K562 (cell line): ENCODE data around the gene LDLR.

Experiments
- CBX2 ChIP-seq: fragments of 200-600 bp; sonication (generic); IDR thresholded peaks from one replicate; pipeline ENCODE4 v1.6.1; 2012; ENCODE audit warnings: mild to moderate bottlenecking, low read length, inconsistent platforms; ENCODE audit not compliant: insufficient read depth, poor library complexity, severe bottlenecking
- CEBPG ChIP-seq, 3 experiments: fragments of 200-800 bp in 1 of 3; sonication (Bioruptor generic) in 1 of 3; sonication (generic) in 1 of 3; formaldehyde crosslinking in 1 of 3; IDR thresholded peaks in 2 of 3; conservative IDR thresholded peaks in 1 of 3; 2 replicates each; pipeline versions ENCODE4 v1.6.1 to v1.8.0; 2016 to 2022; ENCODE audit warnings: missing compliant biosample characterization in 2 of 3, missing genetic modification characterization in 2 of 3, mild to moderate bottlenecking in 1 of 3, missing genetic modification reagents in 1 of 3
- FOXA1 ChIP-seq: fragments of 450-650 bp; IDR thresholded peaks from 2 replicates; pipeline ENCODE4 v1.6.1; 2016; ENCODE audit warnings: mild to moderate bottlenecking, borderline replicate concordance
- RAD21 ChIP-seq, 2 experiments: fragments of 250-450 bp in 1 of 2; fragments of 450-650 bp in 1 of 2; sonication (Bioruptor Pico) in 1 of 2; formaldehyde crosslinking in 1 of 2; IDR thresholded peaks in 1 of 2; conservative IDR thresholded peaks in 1 of 2; 2 replicates each; pipeline versions ENCODE4 v1.4.0 to v1.8.0; 2020 to 2022; ENCODE audit warnings: mild to moderate bottlenecking in 2 of 2, moderate library complexity in 1 of 2
- TF ChIP-seq, protein P1 (sequence below), 3 experiments: IDR thresholded peaks in 2 of 3; conservative IDR thresholded peaks in 1 of 3; 2 replicates each; pipeline ENCODE4 v1.5.1; 2011 to 2012; ENCODE audit warnings: low read length in 3 of 3, mild to moderate bottlenecking in 3 of 3, control low read depth in 2 of 3, improper control_type of control experiment in 1 of 3, inconsistent platforms in 1 of 3, low read depth in 1 of 3, mixed read lengths in 1 of 3, moderate library complexity in 1 of 3; ENCODE audit not compliant: insufficient read depth in 2 of 3

- TF ChIP-seq, protein P1, sequence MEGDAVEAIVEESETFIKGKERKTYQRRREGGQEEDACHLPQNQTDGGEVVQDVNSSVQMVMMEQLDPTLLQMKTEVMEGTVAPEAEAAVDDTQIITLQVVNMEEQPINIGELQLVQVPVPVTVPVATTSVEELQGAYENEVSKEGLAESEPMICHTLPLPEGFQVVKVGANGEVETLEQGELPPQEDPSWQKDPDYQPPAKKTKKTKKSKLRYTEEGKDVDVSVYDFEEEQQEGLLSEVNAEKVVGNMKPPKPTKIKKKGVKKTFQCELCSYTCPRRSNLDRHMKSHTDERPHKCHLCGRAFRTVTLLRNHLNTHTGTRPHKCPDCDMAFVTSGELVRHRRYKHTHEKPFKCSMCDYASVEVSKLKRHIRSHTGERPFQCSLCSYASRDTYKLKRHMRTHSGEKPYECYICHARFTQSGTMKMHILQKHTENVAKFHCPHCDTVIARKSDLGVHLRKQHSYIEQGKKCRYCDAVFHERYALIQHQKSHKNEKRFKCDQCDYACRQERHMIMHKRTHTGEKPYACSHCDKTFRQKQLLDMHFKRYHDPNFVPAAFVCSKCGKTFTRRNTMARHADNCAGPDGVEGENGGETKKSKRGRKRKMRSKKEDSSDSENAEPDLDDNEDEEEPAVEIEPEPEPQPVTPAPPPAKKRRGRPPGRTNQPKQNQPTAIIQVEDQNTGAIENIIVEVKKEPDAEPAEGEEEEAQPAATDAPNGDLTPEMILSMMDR (IDR thresholded peaks at IDR 0.05 in 2 of 3, conservative IDR thresholded peaks at IDR 0.05 in 1 of 3; ENCODE audit: insufficient read depth in 2 of 3, low read depth in 1 of 3, low read length in 3 of 3) = 0 out of 6 replicates have a peak, but pooled peaks of 1 of the 3 experiments have one; percentile 5
- TF ChIP-seq CBX2 (no peak), CEBPG (CRISPR knock-in tag; IDR thresholded peaks at IDR 0.05) (no peak), CEBPG (tag; conservative IDR thresholded peaks at IDR 0.05 in 1 of 2, IDR thresholded peaks at IDR 0.05 in 1 of 2) (no peak), FOXA1 (no peak), RAD21 (CRISPR knock-in tag; conservative IDR thresholded peaks at IDR 0.05 in 1 of 2, IDR thresholded peaks at IDR 0.05 in 1 of 2) (no peak)
Observed at GRCh38 chr19:11136400-11137101, 47.3 kb downstream of the LDLR start.
